Ishikawa (cell line): ENCODE measurements around the gene ATP1A2.

ENCODE experiments used
- CEBPB ChIP-seq: IDR thresholded peaks from 2 replicates; pipeline ENCODE4 v1.6.1; 2012
- EP300 ChIP-seq: IDR thresholded peaks from 2 replicates; pipeline ENCODE4 v1.6.1; 2012; ENCODE audit warnings: borderline replicate concordance
- NFIC ChIP-seq: IDR thresholded peaks from 2 replicates; pipeline ENCODE4 v1.6.1; 2012
- RAD21 ChIP-seq: IDR thresholded peaks from 2 replicates; pipeline ENCODE4 v1.6.1; 2012; ENCODE audit warnings: low read depth
- TAF1 ChIP-seq: IDR thresholded peaks from 2 replicates; pipeline ENCODE4 v1.6.1; 2012; ENCODE audit warnings: low read depth, mild to moderate bottlenecking
- TCF12 ChIP-seq: IDR thresholded peaks from 2 replicates; pipeline ENCODE4 v1.6.1; 2012; ENCODE audit warnings: low read depth
- TEAD4 ChIP-seq: IDR thresholded peaks from 2 replicates; pipeline ENCODE4 v1.6.1; 2012
- YY1 ChIP-seq: IDR thresholded peaks from 2 replicates; pipeline ENCODE4 v1.6.1; 2012; ENCODE audit warnings: low read depth
- TF ChIP-seq, protein P1 (sequence below): IDR thresholded peaks from 2 replicates; pipeline ENCODE4 v1.6.1; 2012; ENCODE audit warnings: low read depth, mild to moderate bottlenecking
- TF ChIP-seq, protein P2 (sequence below): IDR thresholded peaks from 2 replicates; pipeline ENCODE4 v1.6.1; 2012
- TF ChIP-seq, protein P3 (sequence below): IDR thresholded peaks from 2 replicates; pipeline ENCODE4 v1.6.1; 2012

DNA sequence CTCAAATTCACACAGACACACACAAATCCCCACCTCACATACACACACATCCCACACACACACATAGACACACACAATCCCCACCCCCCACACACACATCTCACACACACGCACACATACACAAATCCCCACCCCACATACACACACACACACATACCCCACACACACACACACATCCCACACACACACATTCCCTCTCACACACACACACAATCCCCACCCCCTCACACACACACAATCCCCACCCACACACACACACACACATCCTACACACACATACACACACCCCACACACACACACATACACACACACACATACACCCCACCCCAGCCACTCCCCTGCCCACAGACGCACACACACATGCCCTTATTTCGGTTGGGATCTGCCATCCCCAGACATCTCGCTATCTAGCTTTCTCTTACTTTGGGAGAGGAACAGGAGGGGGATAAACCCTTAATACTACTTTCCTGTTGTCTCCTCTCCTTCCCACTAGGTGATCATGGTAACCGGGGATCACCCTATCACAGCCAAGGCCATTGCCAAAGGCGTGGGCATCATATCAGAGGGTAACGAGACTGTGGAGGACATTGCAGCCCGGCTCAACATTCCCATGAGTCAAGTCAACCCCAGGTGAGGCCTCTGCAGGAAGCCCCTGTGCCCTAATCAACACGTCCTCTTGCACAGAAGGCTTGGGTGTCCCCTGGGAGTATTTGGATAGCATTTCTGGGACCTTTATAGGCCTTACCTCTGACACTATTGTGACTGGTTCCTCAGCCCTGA lies 18.6 kb downstream of the ATP1A2 start:
- TF ChIP-seq, protein P1, sequence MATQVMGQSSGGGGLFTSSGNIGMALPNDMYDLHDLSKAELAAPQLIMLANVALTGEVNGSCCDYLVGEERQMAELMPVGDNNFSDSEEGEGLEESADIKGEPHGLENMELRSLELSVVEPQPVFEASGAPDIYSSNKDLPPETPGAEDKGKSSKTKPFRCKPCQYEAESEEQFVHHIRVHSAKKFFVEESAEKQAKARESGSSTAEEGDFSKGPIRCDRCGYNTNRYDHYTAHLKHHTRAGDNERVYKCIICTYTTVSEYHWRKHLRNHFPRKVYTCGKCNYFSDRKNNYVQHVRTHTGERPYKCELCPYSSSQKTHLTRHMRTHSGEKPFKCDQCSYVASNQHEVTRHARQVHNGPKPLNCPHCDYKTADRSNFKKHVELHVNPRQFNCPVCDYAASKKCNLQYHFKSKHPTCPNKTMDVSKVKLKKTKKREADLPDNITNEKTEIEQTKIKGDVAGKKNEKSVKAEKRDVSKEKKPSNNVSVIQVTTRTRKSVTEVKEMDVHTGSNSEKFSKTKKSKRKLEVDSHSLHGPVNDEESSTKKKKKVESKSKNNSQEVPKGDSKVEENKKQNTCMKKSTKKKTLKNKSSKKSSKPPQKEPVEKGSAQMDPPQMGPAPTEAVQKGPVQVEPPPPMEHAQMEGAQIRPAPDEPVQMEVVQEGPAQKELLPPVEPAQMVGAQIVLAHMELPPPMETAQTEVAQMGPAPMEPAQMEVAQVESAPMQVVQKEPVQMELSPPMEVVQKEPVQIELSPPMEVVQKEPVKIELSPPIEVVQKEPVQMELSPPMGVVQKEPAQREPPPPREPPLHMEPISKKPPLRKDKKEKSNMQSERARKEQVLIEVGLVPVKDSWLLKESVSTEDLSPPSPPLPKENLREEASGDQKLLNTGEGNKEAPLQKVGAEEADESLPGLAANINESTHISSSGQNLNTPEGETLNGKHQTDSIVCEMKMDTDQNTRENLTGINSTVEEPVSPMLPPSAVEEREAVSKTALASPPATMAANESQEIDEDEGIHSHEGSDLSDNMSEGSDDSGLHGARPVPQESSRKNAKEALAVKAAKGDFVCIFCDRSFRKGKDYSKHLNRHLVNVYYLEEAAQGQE: no peak
- TF ChIP-seq, protein P2, sequence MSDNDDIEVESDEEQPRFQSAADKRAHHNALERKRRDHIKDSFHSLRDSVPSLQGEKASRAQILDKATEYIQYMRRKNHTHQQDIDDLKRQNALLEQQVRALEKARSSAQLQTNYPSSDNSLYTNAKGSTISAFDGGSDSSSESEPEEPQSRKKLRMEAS: no peak
- TF ChIP-seq RAD21 (no peak), EP300 (no peak), TAF1 (no peak), CEBPB (no peak), NFIC (no peak), TCF12 (no peak), YY1 (no peak), TEAD4 (no peak)
- TF ChIP-seq, protein P3, sequence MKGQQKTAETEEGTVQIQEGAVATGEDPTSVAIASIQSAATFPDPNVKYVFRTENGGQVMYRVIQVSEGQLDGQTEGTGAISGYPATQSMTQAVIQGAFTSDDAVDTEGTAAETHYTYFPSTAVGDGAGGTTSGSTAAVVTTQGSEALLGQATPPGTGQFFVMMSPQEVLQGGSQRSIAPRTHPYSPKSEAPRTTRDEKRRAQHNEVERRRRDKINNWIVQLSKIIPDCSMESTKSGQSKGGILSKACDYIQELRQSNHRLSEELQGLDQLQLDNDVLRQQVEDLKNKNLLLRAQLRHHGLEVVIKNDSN: no peak
